Measurements from ENCODE around the gene FUBP1.

DNA sequence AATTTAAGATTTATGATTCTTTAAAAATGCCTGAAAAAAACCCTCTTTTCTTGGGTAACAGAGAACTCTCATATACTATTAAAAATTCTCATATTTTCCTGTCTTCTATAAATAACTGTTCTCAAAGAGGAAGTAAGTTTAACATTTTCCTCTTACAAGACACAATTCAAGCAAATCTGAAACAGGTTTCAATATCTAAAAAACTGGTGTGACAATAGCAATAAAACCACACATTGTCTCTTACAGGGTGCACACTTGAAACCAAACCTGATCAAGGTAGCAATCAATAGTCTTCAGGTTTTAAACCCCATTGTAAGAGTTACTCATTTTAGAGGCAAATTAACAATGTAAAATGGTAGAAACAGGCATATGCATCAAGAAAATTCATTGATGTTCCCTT lies 28.0 kb downstream of the FUBP1 start:
- TF ChIP-seq MXI1 (IDR thresholded peaks at IDR 0.05; ENCODE audit: low read depth, low read length) (no peak), CTCF (IDR thresholded peaks at IDR 0.05) (no peak)
